HS-27A (cell line): ENCODE measurements around the gene SPATA12.

ENCODE experiments used
- DNase-seq: peaks from one replicate; pipeline ENCODE4 v3.0.0-alpha.2; 2012; ENCODE audit warnings: low read depth, missing footprints

Gene SPATA12

GRCh38 chr3:57060089-57060821 is at the start of gene SPATA12:
TSS of gene SPATA12 (plus strand) at chr3:57060664. CDS start at chr3:57073695, 13,031 bp downstream.
- DNase-seq = peak; percentile 73

- no peak for DNase-seq
These were observed 49.4 kb upstream of the SPATA12 start for GRCh38 chr3:57011022-57011421.

- no peak for DNase-seq
These were observed 47.6 kb upstream of the SPATA12 start for GRCh38 chr3:57012847-57013246.

- DNase-seq = no peak
These were observed 45.1 kb upstream of the SPATA12 start for GRCh38 chr3:57015350-57015729.

- no peak for DNase-seq
These were observed 44.6 kb upstream of the SPATA12 start for GRCh38 chr3:57015912-57016311.

GRCh38 chr3:57017459-57017845 is 43.0 kb upstream of the SPATA12 start:
- no peak for DNase-seq

GRCh38 chr3:57018246-57018645 is 42.2 kb upstream of the SPATA12 start:
- no peak for DNase-seq

GRCh38 chr3:57019057-57019456 is 41.4 kb upstream of the SPATA12 start:
- DNase-seq = no peak

GRCh38 chr3:57025237-57025636 is 35.2 kb upstream of the SPATA12 start:
- no peak for DNase-seq

- DNase-seq = no peak
These were observed 33.5 kb upstream of the SPATA12 start for GRCh38 chr3:57026944-57027343.

GRCh38 chr3:57029383-57029782 is 31.1 kb upstream of the SPATA12 start:
- no peak for DNase-seq

GRCh38 chr3:57029924-57030323 is 30.5 kb upstream of the SPATA12 start:
- DNase-seq = no peak

GRCh38 chr3:57030721-57031120 is 29.7 kb upstream of the SPATA12 start:
- no peak for DNase-seq

GRCh38 chr3:57031631-57032541 is 28.6 kb upstream of the SPATA12 start:
- DNase-seq = no peak

GRCh38 chr3:57036952-57037351 is 23.5 kb upstream of the SPATA12 start:
- no peak for DNase-seq

GRCh38 chr3:57038466-57039164 is 21.8 kb upstream of the SPATA12 start:
- DNase-seq = no peak

GRCh38 chr3:57041674-57042073 is 18.8 kb upstream of the SPATA12 start:
- no peak for DNase-seq

- DNase-seq = no peak
These were observed 16.9 kb upstream of the SPATA12 start for GRCh38 chr3:57043518-57043917.

GRCh38 chr3:57046101-57046765 is 14.2 kb upstream of the SPATA12 start:
- DNase-seq = no peak

- DNase-seq = no peak
These were observed 12.3 kb upstream of the SPATA12 start for GRCh38 chr3:57048052-57048671.

- DNase-seq = no peak
These were observed 11.7 kb upstream of the SPATA12 start for GRCh38 chr3:57048728-57049127.

- DNase-seq = no peak
These were observed 7.8 kb upstream of the SPATA12 start for GRCh38 chr3:57052662-57053061.
